HL-60 (cell line): ENCODE results near the gene PARP16.
"Not testable (repeated sequence)": the region's sequence is repeated elsewhere in the genome, so short reads cannot be mapped to it uniquely, and the experiment has no call there.

ENCODE experiments used
- TF ChIP-seq, protein P1 (sequence below): IDR thresholded peaks from one replicate; pipeline ENCODE4 v1.5.1; 2011; ENCODE audit warnings: low read length, control low read depth, inconsistent platforms; ENCODE audit not compliant: insufficient read depth
- TF ChIP-seq, protein P2 (sequence below): IDR thresholded peaks from 2 replicates; pipeline ENCODE4 v1.6.1; 2012; ENCODE audit warnings: low read depth; ENCODE audit not compliant: insufficient replicate concordance

DNA sequence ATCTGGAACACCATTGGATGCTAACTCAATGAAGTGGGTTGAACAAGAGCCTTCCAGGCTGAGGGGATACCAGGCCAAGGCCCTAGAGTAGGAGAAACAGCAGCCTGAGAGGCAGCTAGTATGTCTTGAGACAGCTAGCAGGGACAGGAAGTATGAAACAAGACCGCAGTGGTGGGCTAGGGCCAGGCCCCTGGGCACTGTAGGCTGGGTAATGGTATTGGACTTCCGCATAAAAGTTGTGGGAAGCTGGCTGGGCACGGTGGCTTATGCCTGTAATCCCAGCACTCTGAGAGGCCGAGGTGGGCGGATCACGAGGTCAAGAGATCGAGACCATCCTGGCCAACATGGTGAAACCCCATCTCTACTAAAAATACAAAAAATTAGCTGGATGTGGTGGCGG is 50.2 kb downstream of the PARP16 start:
- TF ChIP-seq, protein P1, sequence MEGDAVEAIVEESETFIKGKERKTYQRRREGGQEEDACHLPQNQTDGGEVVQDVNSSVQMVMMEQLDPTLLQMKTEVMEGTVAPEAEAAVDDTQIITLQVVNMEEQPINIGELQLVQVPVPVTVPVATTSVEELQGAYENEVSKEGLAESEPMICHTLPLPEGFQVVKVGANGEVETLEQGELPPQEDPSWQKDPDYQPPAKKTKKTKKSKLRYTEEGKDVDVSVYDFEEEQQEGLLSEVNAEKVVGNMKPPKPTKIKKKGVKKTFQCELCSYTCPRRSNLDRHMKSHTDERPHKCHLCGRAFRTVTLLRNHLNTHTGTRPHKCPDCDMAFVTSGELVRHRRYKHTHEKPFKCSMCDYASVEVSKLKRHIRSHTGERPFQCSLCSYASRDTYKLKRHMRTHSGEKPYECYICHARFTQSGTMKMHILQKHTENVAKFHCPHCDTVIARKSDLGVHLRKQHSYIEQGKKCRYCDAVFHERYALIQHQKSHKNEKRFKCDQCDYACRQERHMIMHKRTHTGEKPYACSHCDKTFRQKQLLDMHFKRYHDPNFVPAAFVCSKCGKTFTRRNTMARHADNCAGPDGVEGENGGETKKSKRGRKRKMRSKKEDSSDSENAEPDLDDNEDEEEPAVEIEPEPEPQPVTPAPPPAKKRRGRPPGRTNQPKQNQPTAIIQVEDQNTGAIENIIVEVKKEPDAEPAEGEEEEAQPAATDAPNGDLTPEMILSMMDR: not testable (repeated sequence)
- TF ChIP-seq, protein P2, sequence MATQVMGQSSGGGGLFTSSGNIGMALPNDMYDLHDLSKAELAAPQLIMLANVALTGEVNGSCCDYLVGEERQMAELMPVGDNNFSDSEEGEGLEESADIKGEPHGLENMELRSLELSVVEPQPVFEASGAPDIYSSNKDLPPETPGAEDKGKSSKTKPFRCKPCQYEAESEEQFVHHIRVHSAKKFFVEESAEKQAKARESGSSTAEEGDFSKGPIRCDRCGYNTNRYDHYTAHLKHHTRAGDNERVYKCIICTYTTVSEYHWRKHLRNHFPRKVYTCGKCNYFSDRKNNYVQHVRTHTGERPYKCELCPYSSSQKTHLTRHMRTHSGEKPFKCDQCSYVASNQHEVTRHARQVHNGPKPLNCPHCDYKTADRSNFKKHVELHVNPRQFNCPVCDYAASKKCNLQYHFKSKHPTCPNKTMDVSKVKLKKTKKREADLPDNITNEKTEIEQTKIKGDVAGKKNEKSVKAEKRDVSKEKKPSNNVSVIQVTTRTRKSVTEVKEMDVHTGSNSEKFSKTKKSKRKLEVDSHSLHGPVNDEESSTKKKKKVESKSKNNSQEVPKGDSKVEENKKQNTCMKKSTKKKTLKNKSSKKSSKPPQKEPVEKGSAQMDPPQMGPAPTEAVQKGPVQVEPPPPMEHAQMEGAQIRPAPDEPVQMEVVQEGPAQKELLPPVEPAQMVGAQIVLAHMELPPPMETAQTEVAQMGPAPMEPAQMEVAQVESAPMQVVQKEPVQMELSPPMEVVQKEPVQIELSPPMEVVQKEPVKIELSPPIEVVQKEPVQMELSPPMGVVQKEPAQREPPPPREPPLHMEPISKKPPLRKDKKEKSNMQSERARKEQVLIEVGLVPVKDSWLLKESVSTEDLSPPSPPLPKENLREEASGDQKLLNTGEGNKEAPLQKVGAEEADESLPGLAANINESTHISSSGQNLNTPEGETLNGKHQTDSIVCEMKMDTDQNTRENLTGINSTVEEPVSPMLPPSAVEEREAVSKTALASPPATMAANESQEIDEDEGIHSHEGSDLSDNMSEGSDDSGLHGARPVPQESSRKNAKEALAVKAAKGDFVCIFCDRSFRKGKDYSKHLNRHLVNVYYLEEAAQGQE: not testable (repeated sequence)
